ENCODE measurements around the gene BGLAP.

DNA sequence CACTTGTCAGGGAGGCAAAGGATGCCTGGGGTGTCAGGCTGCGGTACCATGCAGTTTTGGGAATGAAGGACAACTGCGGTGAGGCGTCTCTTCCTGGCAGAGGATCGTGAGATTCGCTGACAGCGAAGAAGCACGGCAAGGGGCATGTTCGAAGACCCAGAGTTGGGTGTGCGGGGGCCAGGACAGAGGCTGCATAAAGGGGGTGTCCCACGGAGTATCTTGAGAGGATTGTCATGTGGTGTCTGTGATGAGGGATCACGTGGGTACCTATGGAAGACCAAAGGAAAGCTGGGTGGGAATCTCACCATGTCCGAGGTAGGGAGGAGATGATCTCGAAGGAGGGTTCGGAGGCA, 47.7 kb upstream of the BGLAP start:
- TF ChIP-seq, protein P1, sequence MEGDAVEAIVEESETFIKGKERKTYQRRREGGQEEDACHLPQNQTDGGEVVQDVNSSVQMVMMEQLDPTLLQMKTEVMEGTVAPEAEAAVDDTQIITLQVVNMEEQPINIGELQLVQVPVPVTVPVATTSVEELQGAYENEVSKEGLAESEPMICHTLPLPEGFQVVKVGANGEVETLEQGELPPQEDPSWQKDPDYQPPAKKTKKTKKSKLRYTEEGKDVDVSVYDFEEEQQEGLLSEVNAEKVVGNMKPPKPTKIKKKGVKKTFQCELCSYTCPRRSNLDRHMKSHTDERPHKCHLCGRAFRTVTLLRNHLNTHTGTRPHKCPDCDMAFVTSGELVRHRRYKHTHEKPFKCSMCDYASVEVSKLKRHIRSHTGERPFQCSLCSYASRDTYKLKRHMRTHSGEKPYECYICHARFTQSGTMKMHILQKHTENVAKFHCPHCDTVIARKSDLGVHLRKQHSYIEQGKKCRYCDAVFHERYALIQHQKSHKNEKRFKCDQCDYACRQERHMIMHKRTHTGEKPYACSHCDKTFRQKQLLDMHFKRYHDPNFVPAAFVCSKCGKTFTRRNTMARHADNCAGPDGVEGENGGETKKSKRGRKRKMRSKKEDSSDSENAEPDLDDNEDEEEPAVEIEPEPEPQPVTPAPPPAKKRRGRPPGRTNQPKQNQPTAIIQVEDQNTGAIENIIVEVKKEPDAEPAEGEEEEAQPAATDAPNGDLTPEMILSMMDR (IDR thresholded peaks at IDR 0.05): no peak
- no peak for TF ChIP-seq EZH2 (IDR thresholded peaks at IDR 0.05; ENCODE audit: borderline replicate concordance, insufficient read depth, low read depth, low read length, poor library complexity, severe bottlenecking)

All from B cell (primary cell).